ENCODE data around the gene ATP9A.

- TF ChIP-seq, protein P1, sequence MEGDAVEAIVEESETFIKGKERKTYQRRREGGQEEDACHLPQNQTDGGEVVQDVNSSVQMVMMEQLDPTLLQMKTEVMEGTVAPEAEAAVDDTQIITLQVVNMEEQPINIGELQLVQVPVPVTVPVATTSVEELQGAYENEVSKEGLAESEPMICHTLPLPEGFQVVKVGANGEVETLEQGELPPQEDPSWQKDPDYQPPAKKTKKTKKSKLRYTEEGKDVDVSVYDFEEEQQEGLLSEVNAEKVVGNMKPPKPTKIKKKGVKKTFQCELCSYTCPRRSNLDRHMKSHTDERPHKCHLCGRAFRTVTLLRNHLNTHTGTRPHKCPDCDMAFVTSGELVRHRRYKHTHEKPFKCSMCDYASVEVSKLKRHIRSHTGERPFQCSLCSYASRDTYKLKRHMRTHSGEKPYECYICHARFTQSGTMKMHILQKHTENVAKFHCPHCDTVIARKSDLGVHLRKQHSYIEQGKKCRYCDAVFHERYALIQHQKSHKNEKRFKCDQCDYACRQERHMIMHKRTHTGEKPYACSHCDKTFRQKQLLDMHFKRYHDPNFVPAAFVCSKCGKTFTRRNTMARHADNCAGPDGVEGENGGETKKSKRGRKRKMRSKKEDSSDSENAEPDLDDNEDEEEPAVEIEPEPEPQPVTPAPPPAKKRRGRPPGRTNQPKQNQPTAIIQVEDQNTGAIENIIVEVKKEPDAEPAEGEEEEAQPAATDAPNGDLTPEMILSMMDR (conservative IDR thresholded peaks at IDR 0.05 in 1 of 2, IDR thresholded peaks at IDR 0.05 in 1 of 2; ENCODE audit: low read depth in 1 of 2, low read length in 2 of 2) = no peak
- TF ChIP-seq EZH2 (IDR thresholded peaks at IDR 0.05; ENCODE audit: low read length, missing control alignments) = no peak
Observed at GRCh38 chr20:51797357-51798025, 29.3 kb upstream of the ATP9A start.
